K562 (cell line): ENCODE results near the gene LSP1.

Experiments used
- CTCF ChIP-seq, 3 experiments: IDR thresholded peaks in 2 of 3; conservative IDR thresholded peaks in 1 of 3; 2 replicates each; pipeline ENCODE4 v1.5.1; 2011 to 2012; ENCODE audit warnings: low read length in 3 of 3, mild to moderate bottlenecking in 3 of 3, control low read depth in 2 of 3, improper control_type of control experiment in 1 of 3, inconsistent platforms in 1 of 3, low read depth in 1 of 3, mixed read lengths in 1 of 3, moderate library complexity in 1 of 3; ENCODE audit not compliant: insufficient read depth in 2 of 3
- FOXP1 ChIP-seq: sonication (generic); formaldehyde crosslinking; IDR thresholded peaks from 2 replicates; pipeline ENCODE4 v1.8.0; 2022; ENCODE audit warnings: mild to moderate bottlenecking, missing genetic modification reagents
- HNRNPH1 ChIP-seq: fragments of 200-400 bp; formaldehyde crosslinking; optimal IDR thresholded peaks from 2 replicates; pipeline ENCODE3; 2017; ENCODE audit warnings: low read depth, mild to moderate bottlenecking, low read length, moderate library complexity
- KDM5B ChIP-seq: fragments of 200-600 bp; sonication (generic); IDR thresholded peaks from 2 replicates; pipeline ENCODE4 v1.6.1; 2012; ENCODE audit warnings: low read depth, mild to moderate bottlenecking, moderate library complexity, low read length, control low read depth, inconsistent platforms; ENCODE audit not compliant: insufficient replicate concordance
- NFIC ChIP-seq: fragments of 450-650 bp; IDR thresholded peaks from 2 replicates; pipeline ENCODE4 v1.6.1; 2017; ENCODE audit warnings: mild to moderate bottlenecking, inconsistent platforms
- NR2C2 ChIP-seq, 2 experiments: fragments of 200-800 bp in 1 of 2; sonication (Bioruptor generic) in 1 of 2; sonication (generic) in 1 of 2; formaldehyde crosslinking in 1 of 2; IDR thresholded peaks; 2 replicates each; pipeline versions ENCODE4 v1.6.1 to v1.8.0; 2016 to 2022; ENCODE audit warnings: mild to moderate bottlenecking in 1 of 2, missing compliant biosample characterization in 1 of 2, missing genetic modification characterization in 1 of 2, missing genetic modification reagents in 1 of 2
- POLR2A ChIP-seq: fragments of 450-650 bp; conservative IDR thresholded peaks from 2 replicates; pipeline ENCODE4 v1.6.1; 2016
- POLR2AphosphoS5 ChIP-seq: IDR thresholded peaks from 2 replicates; pipeline ENCODE4 v1.6.1; 2011; ENCODE audit warnings: mild to moderate bottlenecking, low read depth, low read length, moderate library complexity; ENCODE audit not compliant: control insufficient read depth, insufficient read depth
- PPARD ChIP-seq: fragments of 250-450 bp; sonication (Bioruptor Pico); IDR thresholded peaks from 2 replicates; pipeline ENCODE4 v1.8.0; 2022; ENCODE audit warnings: inconsistent platforms, mild to moderate bottlenecking, moderate library complexity
- RBM34 ChIP-seq: fragments of 200-400 bp; formaldehyde crosslinking; IDR thresholded peaks from 2 replicates; pipeline ENCODE4 v1.6.1; 2018; ENCODE audit warnings: low read length, borderline replicate concordance; ENCODE audit not compliant: insufficient read depth
- TAF1 ChIP-seq: IDR thresholded peaks from 2 replicates; pipeline ENCODE4 v1.6.1; 2011; ENCODE audit warnings: mild to moderate bottlenecking, low read length, moderate library complexity; ENCODE audit not compliant: insufficient read depth, control insufficient read depth, severe bottlenecking; ENCODE audit errors: extremely low read depth
- TF ChIP-seq, protein P1 (sequence below): sonication (generic); formaldehyde crosslinking; IDR thresholded peaks from 2 replicates; pipeline ENCODE4 v1.9.0; 2022; ENCODE audit warnings: mild to moderate bottlenecking, missing genetic modification reagents
- TF ChIP-seq, protein P2 (sequence below), 2 experiments: fragments of 450-650 bp; formaldehyde crosslinking in 1 of 2; IDR thresholded peaks; 2 replicates each; pipeline versions ENCODE4 v1.4.0 to v1.6.1; 2014 to 2020; ENCODE audit warnings: mild to moderate bottlenecking in 2 of 2, borderline replicate concordance in 1 of 2, low read depth in 1 of 2

- no peak for TF ChIP-seq POLR2AphosphoS5
- TF ChIP-seq NFIC = no peak
- no peak for TF ChIP-seq NR2C2 (CRISPR knock-in tag; IDR thresholded peaks at IDR 0.05)
- no peak for TF ChIP-seq NR2C2 (tag; IDR thresholded peaks at IDR 0.05)
- TF ChIP-seq FOXP1 (CRISPR knock-in tag) = no peak
- no peak for TF ChIP-seq CTCF (IDR thresholded peaks at IDR 0.05 in 2 of 3, conservative IDR thresholded peaks at IDR 0.05 in 1 of 3; ENCODE audit: insufficient read depth in 2 of 3, low read depth in 1 of 3, low read length in 3 of 3)
- no peak for TF ChIP-seq KDM5B
- TF ChIP-seq, protein P1, sequence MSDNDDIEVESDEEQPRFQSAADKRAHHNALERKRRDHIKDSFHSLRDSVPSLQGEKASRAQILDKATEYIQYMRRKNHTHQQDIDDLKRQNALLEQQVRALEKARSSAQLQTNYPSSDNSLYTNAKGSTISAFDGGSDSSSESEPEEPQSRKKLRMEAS (CRISPR knock-in tag) = no peak
- no peak for TF ChIP-seq POLR2A
- no peak for TF ChIP-seq PPARD (CRISPR knock-in tag)
- no peak for TF ChIP-seq HNRNPH1
- TF ChIP-seq, protein P2, sequence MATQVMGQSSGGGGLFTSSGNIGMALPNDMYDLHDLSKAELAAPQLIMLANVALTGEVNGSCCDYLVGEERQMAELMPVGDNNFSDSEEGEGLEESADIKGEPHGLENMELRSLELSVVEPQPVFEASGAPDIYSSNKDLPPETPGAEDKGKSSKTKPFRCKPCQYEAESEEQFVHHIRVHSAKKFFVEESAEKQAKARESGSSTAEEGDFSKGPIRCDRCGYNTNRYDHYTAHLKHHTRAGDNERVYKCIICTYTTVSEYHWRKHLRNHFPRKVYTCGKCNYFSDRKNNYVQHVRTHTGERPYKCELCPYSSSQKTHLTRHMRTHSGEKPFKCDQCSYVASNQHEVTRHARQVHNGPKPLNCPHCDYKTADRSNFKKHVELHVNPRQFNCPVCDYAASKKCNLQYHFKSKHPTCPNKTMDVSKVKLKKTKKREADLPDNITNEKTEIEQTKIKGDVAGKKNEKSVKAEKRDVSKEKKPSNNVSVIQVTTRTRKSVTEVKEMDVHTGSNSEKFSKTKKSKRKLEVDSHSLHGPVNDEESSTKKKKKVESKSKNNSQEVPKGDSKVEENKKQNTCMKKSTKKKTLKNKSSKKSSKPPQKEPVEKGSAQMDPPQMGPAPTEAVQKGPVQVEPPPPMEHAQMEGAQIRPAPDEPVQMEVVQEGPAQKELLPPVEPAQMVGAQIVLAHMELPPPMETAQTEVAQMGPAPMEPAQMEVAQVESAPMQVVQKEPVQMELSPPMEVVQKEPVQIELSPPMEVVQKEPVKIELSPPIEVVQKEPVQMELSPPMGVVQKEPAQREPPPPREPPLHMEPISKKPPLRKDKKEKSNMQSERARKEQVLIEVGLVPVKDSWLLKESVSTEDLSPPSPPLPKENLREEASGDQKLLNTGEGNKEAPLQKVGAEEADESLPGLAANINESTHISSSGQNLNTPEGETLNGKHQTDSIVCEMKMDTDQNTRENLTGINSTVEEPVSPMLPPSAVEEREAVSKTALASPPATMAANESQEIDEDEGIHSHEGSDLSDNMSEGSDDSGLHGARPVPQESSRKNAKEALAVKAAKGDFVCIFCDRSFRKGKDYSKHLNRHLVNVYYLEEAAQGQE (IDR thresholded peaks at IDR 0.05; ENCODE audit: borderline replicate concordance) = no peak
- TF ChIP-seq, protein P2 (CRISPR knock-in tag; IDR thresholded peaks at IDR 0.05; ENCODE audit: low read depth) = no peak
- TF ChIP-seq TAF1 = no peak
- no peak for TF ChIP-seq RBM34
Measured at GRCh38 chr11:1879941-1880720, 27.2 kb downstream of the LSP1 start.
